NB4 (cell line): ENCODE data around the gene CDHR3.

Experiments
- DNase-seq: peaks from one replicate; pipeline ENCODE4 v3.0.0; 2010; ENCODE audit warnings: low read depth
- H3K4me3 ChIP-seq: one replicate; pipeline ENCODE4 v1.5.1; 2011; ENCODE audit warnings: mild to moderate bottlenecking, low read depth, low read length, moderate library complexity
- CTCF ChIP-seq: IDR thresholded peaks from one replicate; pipeline ENCODE4 v1.5.1; 2012; ENCODE audit warnings: low read depth, low read length
- MAX ChIP-seq: IDR thresholded peaks from 2 replicates; pipeline ENCODE4 v1.6.1; 2011; ENCODE audit warnings: low read depth, low read length
- MYC ChIP-seq: IDR thresholded peaks from 2 replicates; pipeline ENCODE4 v1.6.1; 2011; ENCODE audit warnings: low read depth, low read length
- POLR2A ChIP-seq: IDR thresholded peaks from 2 replicates; pipeline ENCODE4 v1.6.1; 2011; ENCODE audit warnings: mild to moderate bottlenecking; ENCODE audit not compliant: insufficient read length; ENCODE audit errors: extremely low read depth

The CDHR3 gene

GRCh38 chr7:106059556-106059955, 96.5 kb downstream of the CDHR3 start:
- no peak overlapping the region for H3K4me3 ChIP-seq
- DNase-seq: peak; percentile 46

DNA sequence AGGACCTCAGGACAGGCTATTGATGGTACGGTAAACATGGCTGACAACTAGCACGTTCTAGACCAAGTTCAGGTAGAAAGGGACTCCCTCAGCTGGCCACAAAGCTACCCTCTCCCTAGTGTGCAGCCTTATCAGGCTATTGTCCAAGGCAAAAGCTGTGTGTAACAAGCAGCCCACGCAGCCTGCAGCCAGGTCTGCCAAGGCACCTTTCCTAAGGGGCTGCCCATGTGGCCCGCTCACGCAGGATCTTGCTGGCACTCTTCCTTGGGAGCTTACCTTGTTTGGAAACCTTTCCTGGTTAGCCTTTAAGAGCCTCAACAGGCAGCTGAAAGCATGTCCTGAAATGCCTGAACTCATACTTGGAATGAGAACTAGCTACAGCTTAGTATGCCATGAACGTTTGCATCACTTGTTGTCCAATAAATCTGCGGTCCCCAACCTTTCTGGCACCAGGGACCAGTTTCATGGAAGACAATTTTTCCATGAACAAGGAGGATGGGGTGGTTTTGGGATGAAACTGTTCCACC, 97.4 kb downstream of the CDHR3 start:
- no peak for DNase-seq
- TF ChIP-seq POLR2A (no peak), CTCF (no peak), MYC (no peak), MAX (no peak)
- H3K4me3 ChIP-seq: no peak overlapping the region

More at GRCh38 chr7:106059556-106059955, 96.5 kb downstream of the CDHR3 start:
- TF ChIP-seq CTCF: no peak
- no peak for TF ChIP-seq MAX
- TF ChIP-seq POLR2A: no peak
- no peak for TF ChIP-seq MYC

GRCh38 chr7:106061301-106061979, 98.4 kb downstream of the CDHR3 start:
- no peak for DNase-seq
- TF ChIP-seq MAX (no peak), MYC (no peak), POLR2A (no peak), CTCF (no peak)

GRCh38 chr7:106062006-106062405, 98.9 kb downstream of the CDHR3 start:
- no peak for DNase-seq

More at GRCh38 chr7:106061301-106061979, 98.4 kb downstream of the CDHR3 start:
- no peak overlapping the region for H3K4me3 ChIP-seq

DNA sequence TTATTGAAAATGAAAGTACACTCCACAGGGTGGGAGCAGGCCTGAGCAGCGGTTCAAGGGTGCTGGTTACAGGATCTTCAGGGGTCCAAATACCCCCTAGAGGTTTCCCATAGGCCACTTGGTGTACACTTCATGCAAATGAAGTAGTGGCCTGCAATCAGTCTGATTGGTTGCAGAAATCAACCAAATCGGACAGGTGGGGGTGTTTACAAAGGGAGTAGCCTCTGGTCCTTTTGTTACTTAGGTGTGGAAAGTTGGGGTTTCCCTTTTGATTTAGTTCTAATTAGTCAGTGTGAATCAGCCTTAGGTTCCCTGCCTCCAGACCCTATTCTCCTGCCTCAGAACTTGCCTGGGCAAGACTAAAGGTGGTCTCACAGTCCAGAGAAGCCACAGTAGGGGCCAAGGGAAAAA, 99.5 kb downstream of the CDHR3 start:
- no peak overlapping the region for H3K4me3 ChIP-seq
- DNase-seq: no peak
- TF ChIP-seq MYC: no peak
- no peak for TF ChIP-seq POLR2A
- TF ChIP-seq MAX: no peak
- no peak for TF ChIP-seq CTCF

More at GRCh38 chr7:106062006-106062405, 98.9 kb downstream of the CDHR3 start:
- TF ChIP-seq POLR2A: no peak
- no peak for TF ChIP-seq CTCF
- TF ChIP-seq MAX: no peak
- no peak for TF ChIP-seq MYC
- H3K4me3 ChIP-seq: no peak overlapping the region
